H9 (cell line): ENCODE measurements around the gene BTBD7. TPM values are rescaled to one million over a fixed set of nuclear protein-coding genes. Genes with fewer than 3 reads are reported as not detected.

ENCODE experiments used
- DNase-seq: peaks from one replicate; pipeline ENCODE4 v3.0.0-alpha.2; 2017
- H2AFZ ChIP-seq: one replicate; pipeline ENCODE4 v1.6.1; 2013; ENCODE audit warnings: mild to moderate bottlenecking, low read length, control low read depth, moderate library complexity
- H2AK5ac ChIP-seq: 2 replicates; pipeline ENCODE4 v1.6.1; 2013; ENCODE audit warnings: low read length, control low read depth, mixed read lengths; ENCODE audit not compliant: insufficient read length
- H2BK120ac ChIP-seq: one replicate; pipeline ENCODE4 v1.6.1; 2013; ENCODE audit warnings: low read depth, mild to moderate bottlenecking, low read length, control low read depth, inconsistent platforms; ENCODE audit not compliant: poor library complexity, severe bottlenecking
- H2BK12ac ChIP-seq: 2 replicates; pipeline ENCODE4 v1.6.1; 2013; ENCODE audit warnings: low read length, control low read depth, mixed read lengths, low read depth; ENCODE audit not compliant: insufficient read length
- H2BK15ac ChIP-seq: 2 replicates; pipeline ENCODE4 v1.6.1; 2013; ENCODE audit warnings: low read depth, low read length, control low read depth
- H2BK20ac ChIP-seq: one replicate; pipeline ENCODE4 v1.6.1; 2013; ENCODE audit warnings: low read depth, mild to moderate bottlenecking, low read length, control low read depth, inconsistent platforms; ENCODE audit not compliant: poor library complexity, severe bottlenecking
- H2BK5ac ChIP-seq: 2 replicates; pipeline ENCODE4 v1.6.1; 2013; ENCODE audit warnings: low read length, control low read depth, mixed read lengths; ENCODE audit not compliant: insufficient read length
- H3K14ac ChIP-seq: 2 replicates; pipeline ENCODE4 v1.6.1; 2013; ENCODE audit warnings: low read length, control low read depth; ENCODE audit not compliant: insufficient read depth
- H3K18ac ChIP-seq: 2 replicates; pipeline ENCODE4 v1.6.1; 2013; ENCODE audit warnings: low read depth, mild to moderate bottlenecking, mixed read lengths, low read length, control low read depth; ENCODE audit not compliant: insufficient read length
- H3K23ac ChIP-seq: 2 replicates; pipeline ENCODE4 v1.6.1; 2013; ENCODE audit warnings: low read length, control low read depth, mixed read lengths, low read depth; ENCODE audit not compliant: insufficient read length
- H3K23me2 ChIP-seq: 2 replicates; pipeline ENCODE4 v1.6.1; 2013; ENCODE audit warnings: low read depth, mild to moderate bottlenecking, mixed read lengths, low read length, control low read depth; ENCODE audit not compliant: insufficient read length, poor library complexity, severe bottlenecking
- H3K27ac ChIP-seq: 2 replicates; pipeline ENCODE4 v1.5.1; 2013; ENCODE audit warnings: low read length, control low read depth, mixed read lengths, low read depth; ENCODE audit not compliant: insufficient read length
- H3K27me3 ChIP-seq: 2 replicates; pipeline ENCODE4 v1.6.1; 2013; ENCODE audit warnings: low read length, control low read depth, inconsistent platforms; ENCODE audit not compliant: insufficient read depth
- H3K4ac ChIP-seq: 2 replicates; pipeline ENCODE4 v1.6.1; 2013; ENCODE audit warnings: low read depth, mild to moderate bottlenecking, control low read depth, inconsistent platforms, low read length, moderate library complexity
- H3K4me1 ChIP-seq: 2 replicates; pipeline ENCODE4 v1.6.1; 2013; ENCODE audit warnings: low read length, control low read depth, inconsistent platforms; ENCODE audit not compliant: insufficient read depth
- H3K4me2 ChIP-seq: 2 replicates; pipeline ENCODE4 v1.6.1; 2013; ENCODE audit warnings: low read length, control low read depth, mixed read lengths; ENCODE audit not compliant: insufficient read length, insufficient read depth
- H3K56ac ChIP-seq: 2 replicates; pipeline ENCODE4 v1.6.1; 2013; ENCODE audit warnings: low read depth, mild to moderate bottlenecking, mixed read lengths, low read length, control low read depth; ENCODE audit not compliant: insufficient read length
- H3K79me1 ChIP-seq: 2 replicates; pipeline ENCODE4 v1.6.1; 2013; ENCODE audit warnings: low read depth, mild to moderate bottlenecking, moderate library complexity, low read length, control low read depth, inconsistent platforms; ENCODE audit not compliant: insufficient read depth, poor library complexity, severe bottlenecking
- H3K79me2 ChIP-seq: 2 replicates; pipeline ENCODE4 v1.6.1; 2013; ENCODE audit warnings: low read length, control low read depth, inconsistent platforms; ENCODE audit not compliant: insufficient read depth
- H3K9ac ChIP-seq: 2 replicates; pipeline ENCODE4 v1.6.1; 2013; ENCODE audit warnings: low read length, control low read depth, mixed read lengths; ENCODE audit not compliant: insufficient read length; ENCODE audit errors: extremely low read depth
- H3K9me3 ChIP-seq: one replicate; pipeline ENCODE4 v1.6.1; 2013; ENCODE audit warnings: low read depth, low read length, inconsistent platforms; ENCODE audit not compliant: control insufficient read depth
- H3T11ph ChIP-seq: one replicate; pipeline ENCODE4 v1.6.1; 2013; ENCODE audit warnings: mild to moderate bottlenecking, low read length, control low read depth, inconsistent platforms
- H4K20me1 ChIP-seq: one replicate; pipeline ENCODE4 v1.6.1; 2013; ENCODE audit not compliant: control insufficient read depth, insufficient read length, insufficient read depth
- H4K5ac ChIP-seq: 2 replicates; pipeline ENCODE4 v1.6.1; 2013; ENCODE audit warnings: low read depth, mild to moderate bottlenecking, mixed read lengths, low read length, control low read depth; ENCODE audit not compliant: insufficient read length
- H4K8ac ChIP-seq: replicated peaks from 2 replicates; pipeline ENCODE4 v1.6.1; 2013; ENCODE audit warnings: low read length, control low read depth, mixed read lengths, low read depth; ENCODE audit not compliant: insufficient read length
- H4K91ac ChIP-seq: 2 replicates; pipeline ENCODE4 v1.6.1; 2013; ENCODE audit warnings: low read depth, mild to moderate bottlenecking, moderate library complexity, mixed read lengths, low read length, control low read depth; ENCODE audit not compliant: insufficient read length
- H3K27ac Mint-ChIP-seq, 3 experiments: 2 replicates in 2 of 3; 3 replicates in 1 of 3; pipeline ENCODE4 v1.8.0; 2020 to 2021; ENCODE audit warnings: mixed read lengths in 3 of 3, mild to moderate bottlenecking in 1 of 3, moderate library complexity in 1 of 3
- H3K27me3 Mint-ChIP-seq: 2 replicates; pipeline ENCODE4 v1.8.0; 2021; ENCODE audit warnings: low read depth, mild to moderate bottlenecking, moderate library complexity, mixed read lengths
- H3K36me3 Mint-ChIP-seq, 3 experiments: 2 replicates in 2 of 3; 3 replicates in 1 of 3; pipeline ENCODE4 v1.8.0; 2020 to 2021; ENCODE audit warnings: low read depth in 3 of 3, mixed read lengths in 3 of 3; ENCODE audit not compliant: insufficient read depth in 1 of 3
- H3K4me1 Mint-ChIP-seq, 2 experiments: 2 replicates each; pipeline ENCODE4 v1.8.0; 2020; ENCODE audit warnings: mixed read lengths in 2 of 2
- H3K4me3 Mint-ChIP-seq, 2 experiments: 2 replicates in 1 of 2; 3 replicates in 1 of 2; pipeline ENCODE4 v1.8.0; 2020 to 2021; ENCODE audit warnings: mild to moderate bottlenecking in 2 of 2, mixed read lengths in 2 of 2, moderate library complexity in 1 of 2
- H3K9me3 Mint-ChIP-seq, 2 experiments: 2 replicates in 1 of 2; 3 replicates in 1 of 2; pipeline ENCODE4 v1.8.0; 2020; ENCODE audit warnings: mild to moderate bottlenecking in 2 of 2, mixed read lengths in 2 of 2, moderate library complexity in 1 of 2
- WGBS: extraction: QIAGEN DNeasy Blood & Tissue Kit; methylation state at CpG from one replicate; pipeline ENCODE4 v1.1.7; 2013; ENCODE audit warnings: missing lambda C conversion rate, low lambda C conversion rate, mixed read lengths; ENCODE audit not compliant: insufficient read length; ENCODE audit errors: extremely low coverage; 5-methylcytosine and 5-hydroxymethylcytosine counted together
- total RNA-seq: library from RNA; stranded (reverse); gene quantifications from 2 replicates; pipeline ENCODE4 v1.2.1, GENCODE V29; 2021
- TF ChIP-seq, protein P1 (sequence below): fragments of 200-600 bp; sonication (generic); conservative IDR thresholded peaks from 3 replicates; pipeline ENCODE4 v1.8.0; 2021; ENCODE audit warnings: antibody characterized with exemption, mild to moderate bottlenecking

Gene BTBD7
- total RNA-seq, 1 experiment from 2014 or later = 44.1 TPM

DNA sequence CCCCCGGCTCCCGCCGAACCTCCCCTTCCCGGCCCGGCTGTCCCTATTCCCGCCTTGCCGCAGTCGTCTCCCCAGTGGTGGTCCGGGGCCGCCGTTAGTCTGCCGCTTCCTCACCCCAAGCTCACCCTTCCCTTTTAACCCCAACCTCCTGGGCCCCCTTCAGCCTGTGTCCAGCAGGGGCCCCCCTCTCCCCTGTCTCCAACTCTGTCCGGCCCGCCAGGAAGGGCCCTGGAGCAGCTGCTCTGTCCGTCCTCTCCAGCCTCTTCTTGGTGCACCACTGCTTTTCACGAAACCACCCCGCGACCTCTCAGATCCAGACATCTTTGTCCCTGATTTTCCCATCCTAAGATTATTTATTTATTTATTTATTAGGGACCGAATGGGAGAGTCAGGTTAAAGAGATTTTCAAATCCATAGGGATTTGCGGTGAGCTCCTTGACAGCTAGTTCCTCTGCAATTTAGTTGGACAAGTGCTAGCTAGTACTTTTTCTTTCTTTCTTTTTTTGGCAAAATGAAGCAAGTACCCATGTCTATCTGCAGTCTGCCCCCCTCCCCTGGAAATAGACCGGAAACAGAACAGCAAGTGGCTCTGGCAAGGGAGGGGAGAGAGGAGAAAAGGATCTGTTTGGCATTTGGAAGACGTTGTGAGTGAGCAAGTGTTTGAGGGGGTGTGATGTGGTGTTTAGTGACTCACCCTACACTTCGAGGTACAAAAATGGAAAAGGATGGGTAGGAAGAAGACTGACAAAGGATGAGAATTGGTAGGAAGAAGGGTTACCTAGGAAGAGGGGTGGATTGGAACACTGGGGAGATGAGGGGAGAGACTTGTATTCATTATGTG lies 125.1 kb downstream of the BTBD7 start:
- TF ChIP-seq, protein P1, sequence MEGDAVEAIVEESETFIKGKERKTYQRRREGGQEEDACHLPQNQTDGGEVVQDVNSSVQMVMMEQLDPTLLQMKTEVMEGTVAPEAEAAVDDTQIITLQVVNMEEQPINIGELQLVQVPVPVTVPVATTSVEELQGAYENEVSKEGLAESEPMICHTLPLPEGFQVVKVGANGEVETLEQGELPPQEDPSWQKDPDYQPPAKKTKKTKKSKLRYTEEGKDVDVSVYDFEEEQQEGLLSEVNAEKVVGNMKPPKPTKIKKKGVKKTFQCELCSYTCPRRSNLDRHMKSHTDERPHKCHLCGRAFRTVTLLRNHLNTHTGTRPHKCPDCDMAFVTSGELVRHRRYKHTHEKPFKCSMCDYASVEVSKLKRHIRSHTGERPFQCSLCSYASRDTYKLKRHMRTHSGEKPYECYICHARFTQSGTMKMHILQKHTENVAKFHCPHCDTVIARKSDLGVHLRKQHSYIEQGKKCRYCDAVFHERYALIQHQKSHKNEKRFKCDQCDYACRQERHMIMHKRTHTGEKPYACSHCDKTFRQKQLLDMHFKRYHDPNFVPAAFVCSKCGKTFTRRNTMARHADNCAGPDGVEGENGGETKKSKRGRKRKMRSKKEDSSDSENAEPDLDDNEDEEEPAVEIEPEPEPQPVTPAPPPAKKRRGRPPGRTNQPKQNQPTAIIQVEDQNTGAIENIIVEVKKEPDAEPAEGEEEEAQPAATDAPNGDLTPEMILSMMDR = peak; percentile 58
- no peak overlapping the region for H3K4ac ChIP-seq
- no peak overlapping the region for H4K8ac ChIP-seq
- peak overlapping the region; percentile 56 for H3K18ac ChIP-seq
- peaks cover 5 to 18% (median 12%) of the 10 kb centered on the region in 3 experiments; a peak in 5 of 7 replicates for H3K36me3 Mint-ChIP-seq
- no peak overlapping the region for H2BK20ac ChIP-seq
- H3K4me1 ChIP-seq = no peaks in the 10 kb centered on the region; the same call in 1 of the 2 replicates
- H3K27ac ChIP-seq = no peak overlapping the region
- no peak overlapping the region for H2AFZ ChIP-seq
- no peak overlapping the region for H2BK12ac ChIP-seq
- H3K14ac ChIP-seq = peak overlapping the region; percentile 25
- H4K91ac ChIP-seq = no peak overlapping the region
- H3K23me2 ChIP-seq = peaks cover 10% of the 10 kb centered on the region
- H3K4me3 Mint-ChIP-seq = peak overlapping the region; percentile 86 to 98
- no peak overlapping the region for H3T11ph ChIP-seq
- H2BK15ac ChIP-seq = no peak overlapping the region
- peak overlapping the region; percentile 41 to 65 (median 52); a peak in 5 of 7 replicates for H3K27ac Mint-ChIP-seq
- H3K4me1 Mint-ChIP-seq = peaks cover 7 to 15% of the 10 kb centered on the region in 2 experiments
- no peak overlapping the region for H4K5ac ChIP-seq
- peaks cover 0 to 4% of the 10 kb centered on the region in 2 experiments; a peak in 1 of 5 replicates for H3K9me3 Mint-ChIP-seq
- no peaks in the 10 kb centered on the region for H4K20me1 ChIP-seq
- H3K79me1 ChIP-seq = no peaks in the 10 kb centered on the region
- DNase-seq = no peak
- no peaks in the 10 kb centered on the region for H3K27me3 Mint-ChIP-seq
- no peak overlapping the region for H2BK5ac ChIP-seq
- peak overlapping the region; percentile 69 for H3K9ac ChIP-seq
- no peaks in the 10 kb centered on the region for H3K79me2 ChIP-seq
- H3K9me3 ChIP-seq = no peaks in the 10 kb centered on the region
- no peak overlapping the region for H3K23ac ChIP-seq
- H3K56ac ChIP-seq = no peak overlapping the region
- WGBS = no CpG with 5 or more reads among the region's 23 CpGs
- no peak overlapping the region for H2BK120ac ChIP-seq
- no peaks in the 10 kb centered on the region for H3K27me3 ChIP-seq
- no peak overlapping the region for H2AK5ac ChIP-seq
- H3K4me2 ChIP-seq = peak overlapping the region; percentile 95
